Measurements from ENCODE around the gene C22orf31.

The C22orf31 gene

GRCh38 chr22:29061773-29062172 lies at the start of gene C22orf31:
Gene C22orf31 (minus strand): TSS chr22:29061831. CDS start chr22:29061792, 39 bp downstream.
- DNase-seq (ENCODE audit: extremely low read depth, low read depth), result no peak
- no peak for TF ChIP-seq CTCF (IDR thresholded peaks at IDR 0.05; ENCODE audit: low read depth, low read length, missing control alignments)
- no peak within 1 kb of the TSS for H3K4me3 ChIP-seq (replicated peaks; ENCODE audit: low read depth, low read length)

GRCh38 chr22:29110946-29111345 lies 49.3 kb upstream of the C22orf31 start:
- DNase-seq (ENCODE audit: extremely low read depth, low read depth), result no peak
- TF ChIP-seq CTCF (IDR thresholded peaks at IDR 0.05; ENCODE audit: low read depth, low read length, missing control alignments), result no peak

GRCh38 chr22:29109822-29110221 lies 48.2 kb upstream of the C22orf31 start:
- no peak overlapping the region for H3K4me3 ChIP-seq (replicated peaks; ENCODE audit: low read depth, low read length)
- no peak for TF ChIP-seq CTCF (IDR thresholded peaks at IDR 0.05; ENCODE audit: low read depth, low read length, missing control alignments)
- DNase-seq (ENCODE audit: extremely low read depth, low read depth), result no peak

More at GRCh38 chr22:29110946-29111345, 49.3 kb upstream of the C22orf31 start:
- H3K4me3 ChIP-seq (replicated peaks; ENCODE audit: low read depth, low read length), result no peak overlapping the region

GRCh38 chr22:29108137-29108536 lies 46.5 kb upstream of the C22orf31 start:
- DNase-seq (ENCODE audit: extremely low read depth, low read depth), result no peak
- no peak for TF ChIP-seq CTCF (IDR thresholded peaks at IDR 0.05; ENCODE audit: low read depth, low read length, missing control alignments)
- H3K4me3 ChIP-seq (replicated peaks; ENCODE audit: low read depth, low read length), result no peak overlapping the region

GRCh38 chr22:29106839-29107238 lies 45.2 kb upstream of the C22orf31 start:
- H3K4me3 ChIP-seq (replicated peaks; ENCODE audit: low read depth, low read length), result no peak overlapping the region
- TF ChIP-seq CTCF (IDR thresholded peaks at IDR 0.05; ENCODE audit: low read depth, low read length, missing control alignments), result no peak
- no peak for DNase-seq (ENCODE audit: extremely low read depth, low read depth)

GRCh38 chr22:29105468-29105867 lies 43.8 kb upstream of the C22orf31 start:
- H3K4me3 ChIP-seq (replicated peaks; ENCODE audit: low read depth, low read length), result no peak overlapping the region
- TF ChIP-seq CTCF (IDR thresholded peaks at IDR 0.05; ENCODE audit: low read depth, low read length, missing control alignments), result no peak
- DNase-seq (ENCODE audit: extremely low read depth, low read depth), result no peak

GRCh38 chr22:29103121-29103520 lies 41.5 kb upstream of the C22orf31 start:
- no peak overlapping the region for H3K4me3 ChIP-seq (replicated peaks; ENCODE audit: low read depth, low read length)
- no peak for TF ChIP-seq CTCF (IDR thresholded peaks at IDR 0.05; ENCODE audit: low read depth, low read length, missing control alignments)
- DNase-seq (ENCODE audit: extremely low read depth, low read depth), result no peak
